ENCODE results near the gene FIZ1.

FIZ1 gene, protein sequence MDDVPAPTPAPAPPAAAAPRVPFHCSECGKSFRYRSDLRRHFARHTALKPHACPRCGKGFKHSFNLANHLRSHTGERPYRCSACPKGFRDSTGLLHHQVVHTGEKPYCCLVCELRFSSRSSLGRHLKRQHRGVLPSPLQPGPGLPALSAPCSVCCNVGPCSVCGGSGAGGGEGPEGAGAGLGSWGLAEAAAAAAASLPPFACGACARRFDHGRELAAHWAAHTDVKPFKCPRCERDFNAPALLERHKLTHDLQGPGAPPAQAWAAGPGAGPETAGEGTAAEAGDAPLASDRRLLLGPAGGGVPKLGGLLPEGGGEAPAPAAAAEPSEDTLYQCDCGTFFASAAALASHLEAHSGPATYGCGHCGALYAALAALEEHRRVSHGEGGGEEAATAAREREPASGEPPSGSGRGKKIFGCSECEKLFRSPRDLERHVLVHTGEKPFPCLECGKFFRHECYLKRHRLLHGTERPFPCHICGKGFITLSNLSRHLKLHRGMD

DNA sequence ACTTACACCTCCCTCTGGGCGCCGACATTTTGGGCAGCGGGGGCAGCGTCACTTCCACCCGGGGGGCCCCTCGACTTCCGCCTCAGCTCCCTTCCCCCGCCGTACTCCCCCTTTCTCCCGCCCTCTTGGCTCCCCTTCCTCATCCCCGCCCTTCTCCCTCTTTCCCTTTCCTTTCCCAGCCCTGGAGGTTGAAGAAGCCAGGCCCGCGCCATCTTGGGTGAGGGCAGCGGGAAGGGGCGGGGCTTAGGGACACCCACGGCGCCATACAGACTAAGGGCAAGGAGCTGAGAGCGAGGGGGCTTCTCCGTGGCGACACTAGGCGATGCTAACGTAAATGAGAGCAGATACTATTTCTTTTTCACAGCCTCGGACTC lies at the start of gene FIZ1:
FIZ1 (minus strand) TSS at position 50 of the 374 bp plus-strand sequence. CDS start 1,652 bp downstream, outside the sequence.
- peak; percentile 94 for DNase-seq (ENCODE audit: low read depth)

DNA sequence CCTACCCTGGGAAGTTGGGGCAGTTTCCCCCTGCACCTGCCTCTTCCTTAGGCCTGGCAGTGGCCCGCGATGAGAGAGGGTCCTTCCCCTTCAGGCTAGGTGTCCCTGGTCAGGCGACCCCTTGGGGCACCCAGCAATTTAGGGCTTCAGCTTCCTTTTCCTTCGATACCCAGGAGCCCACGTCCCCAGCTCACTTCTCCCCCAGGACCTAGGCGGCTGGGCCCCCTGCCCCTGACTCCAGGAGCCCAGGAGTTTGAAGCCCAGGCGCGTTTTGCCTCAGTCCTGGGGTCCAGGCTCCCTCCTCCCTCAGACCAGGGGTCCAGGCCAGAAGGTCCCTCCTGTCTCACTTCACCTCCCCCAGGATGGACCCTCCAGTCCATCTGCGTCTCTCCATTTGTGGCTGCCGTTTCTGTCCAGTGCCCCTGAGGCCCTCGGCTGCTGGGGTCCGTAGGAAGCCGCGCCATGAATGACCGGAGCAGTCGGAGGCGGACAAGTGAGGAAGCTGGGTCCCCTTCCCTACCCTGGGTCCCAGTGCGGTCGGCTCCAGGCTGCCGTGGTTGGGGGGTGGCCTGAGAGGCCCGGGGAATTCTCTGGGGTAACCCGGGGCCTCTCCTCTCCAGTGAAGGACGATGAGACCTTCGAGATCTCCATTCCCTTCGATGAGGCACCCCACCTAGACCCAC lies 49.4 kb upstream of the FIZ1 start:
- DNase-seq (ENCODE audit: low read depth) = no peak

DNA sequence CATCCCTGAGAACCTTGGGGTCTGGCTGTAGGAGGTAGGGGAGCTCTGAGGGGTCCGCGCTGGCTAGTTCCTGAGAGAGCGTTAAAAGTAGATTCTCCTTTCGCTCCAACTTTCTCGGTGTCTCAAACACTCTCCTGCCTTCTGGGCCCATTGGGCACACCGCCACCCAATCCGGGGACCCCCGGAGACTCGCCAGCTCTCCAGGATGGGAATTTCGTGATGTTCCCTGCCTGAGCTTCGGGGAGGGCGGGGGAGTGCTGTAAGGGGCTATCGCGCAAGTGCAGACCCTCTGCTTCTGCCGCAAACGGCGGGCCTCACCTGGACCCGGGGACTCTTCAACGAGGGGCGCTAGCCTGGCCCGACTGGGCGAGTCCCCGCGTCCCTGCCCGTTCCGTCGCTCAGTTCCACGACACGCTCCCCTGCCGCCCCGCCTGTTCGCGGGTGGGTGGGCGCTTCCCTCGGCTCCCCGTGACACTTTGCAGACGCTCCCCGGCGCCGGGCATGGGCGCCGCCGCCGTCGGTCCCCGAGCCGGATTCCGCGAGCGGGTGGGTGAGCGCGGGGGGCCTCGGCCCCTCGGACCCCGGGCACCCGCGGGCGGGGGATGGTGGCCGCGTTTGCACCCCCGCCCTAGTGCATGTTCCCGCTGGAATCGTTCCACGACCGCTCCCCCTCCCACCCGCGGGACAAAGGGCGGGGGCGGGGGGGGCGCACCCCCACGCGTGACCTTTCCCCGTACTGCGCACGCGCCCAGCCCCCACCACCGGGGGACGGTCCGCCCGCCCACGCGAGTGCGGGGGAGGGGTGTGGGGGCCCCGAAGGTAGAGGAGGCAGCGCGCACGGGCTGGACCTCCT lies 48.6 kb upstream of the FIZ1 start, which contains the start of gene CCDC106:
CCDC106 (plus strand) TSS at position 481 of the 853 bp plus-strand sequence. CDS start 835 bp downstream, outside the sequence.
- DNase-seq (ENCODE audit: low read depth) = peak; percentile 63

DNA sequence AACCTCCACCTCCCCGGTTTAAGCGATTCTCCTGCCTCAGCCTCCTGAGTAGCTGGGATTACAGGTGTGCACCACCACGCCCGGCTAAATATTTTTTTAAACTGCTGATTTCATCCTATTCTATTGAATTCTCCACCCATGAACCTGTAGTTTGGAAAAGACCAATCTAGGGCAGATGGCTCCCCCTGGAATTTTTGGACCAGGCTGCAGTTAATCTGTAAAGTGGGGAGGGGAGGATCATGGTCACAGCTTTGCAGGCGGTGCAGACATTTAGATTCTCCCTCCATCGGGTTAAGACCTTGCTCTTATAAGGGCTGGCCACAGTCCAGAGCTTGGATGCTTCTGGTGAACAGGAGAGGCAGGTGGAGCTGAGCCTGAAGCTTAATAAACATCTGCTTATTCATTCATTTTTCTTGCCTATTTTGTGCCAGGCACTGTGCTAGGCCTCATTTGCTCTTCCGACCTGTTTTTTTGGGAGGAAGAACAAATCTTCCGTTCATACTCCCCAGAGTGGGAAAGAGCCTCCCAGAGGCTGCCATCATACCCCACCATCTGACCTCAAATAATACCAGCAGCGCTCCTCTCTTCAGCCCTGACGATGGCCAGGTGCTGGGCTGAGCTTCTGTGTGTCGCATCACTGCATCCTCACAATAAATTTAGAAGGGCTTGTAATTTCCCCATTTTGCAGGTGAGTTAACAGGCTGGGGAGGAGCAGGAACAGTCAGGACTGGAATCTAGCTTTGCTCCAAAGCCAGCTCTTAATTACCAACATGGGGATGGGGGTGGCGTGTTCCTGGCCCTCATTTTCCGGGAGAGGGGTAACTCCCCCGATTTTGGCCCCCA lies 47.8 kb upstream of the FIZ1 start:
- no peak for DNase-seq (ENCODE audit: low read depth)

DNA sequence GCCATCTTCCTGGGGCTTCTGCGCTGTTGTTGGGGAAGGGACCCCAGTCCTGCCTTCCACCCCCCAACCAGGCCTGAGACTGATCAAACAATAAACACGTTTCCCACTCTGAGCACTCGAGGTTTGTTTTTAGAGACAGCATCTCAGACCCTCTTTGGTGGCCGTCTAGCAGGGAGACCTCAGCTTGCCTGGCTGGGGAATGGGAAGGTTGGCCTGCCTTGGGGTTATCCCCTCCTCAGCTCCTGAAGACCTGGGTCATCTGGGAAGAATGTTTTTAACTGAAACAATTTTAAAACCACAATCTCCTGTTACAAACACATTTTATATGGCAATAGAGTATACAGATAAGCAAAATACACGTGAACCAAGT lies 46.2 kb upstream of the FIZ1 start:
- no peak for DNase-seq (ENCODE audit: low read depth)

DNA sequence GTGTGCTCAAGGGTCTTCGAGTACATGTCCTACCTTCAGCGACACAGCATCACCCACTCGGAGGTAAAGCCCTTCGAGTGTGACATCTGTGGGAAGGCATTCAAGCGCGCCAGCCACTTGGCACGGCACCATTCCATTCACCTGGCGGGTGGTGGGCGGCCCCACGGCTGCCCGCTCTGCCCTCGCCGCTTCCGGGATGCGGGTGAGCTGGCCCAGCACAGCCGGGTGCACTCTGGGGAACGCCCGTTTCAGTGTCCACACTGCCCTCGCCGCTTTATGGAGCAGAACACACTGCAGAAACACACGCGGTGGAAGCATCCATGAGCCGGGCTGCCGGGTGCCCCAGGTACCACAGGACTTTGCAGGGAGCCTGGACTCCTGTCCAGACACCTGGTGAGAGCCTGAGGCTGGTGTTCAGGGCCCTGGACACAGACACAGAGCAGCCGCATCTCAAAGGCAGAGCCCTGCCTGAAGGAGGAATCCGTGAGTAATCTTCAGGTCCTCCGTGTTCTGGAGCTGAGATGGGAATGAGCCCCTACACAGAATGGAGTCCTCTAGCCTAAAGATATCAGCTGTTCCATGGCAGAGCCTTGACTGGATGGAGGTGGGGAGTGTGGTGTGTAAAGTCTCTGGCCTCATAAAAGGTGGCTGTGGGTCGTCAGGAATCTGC lies 45.7 kb upstream of the FIZ1 start:
- no peak for DNase-seq (ENCODE audit: low read depth)

DNA sequence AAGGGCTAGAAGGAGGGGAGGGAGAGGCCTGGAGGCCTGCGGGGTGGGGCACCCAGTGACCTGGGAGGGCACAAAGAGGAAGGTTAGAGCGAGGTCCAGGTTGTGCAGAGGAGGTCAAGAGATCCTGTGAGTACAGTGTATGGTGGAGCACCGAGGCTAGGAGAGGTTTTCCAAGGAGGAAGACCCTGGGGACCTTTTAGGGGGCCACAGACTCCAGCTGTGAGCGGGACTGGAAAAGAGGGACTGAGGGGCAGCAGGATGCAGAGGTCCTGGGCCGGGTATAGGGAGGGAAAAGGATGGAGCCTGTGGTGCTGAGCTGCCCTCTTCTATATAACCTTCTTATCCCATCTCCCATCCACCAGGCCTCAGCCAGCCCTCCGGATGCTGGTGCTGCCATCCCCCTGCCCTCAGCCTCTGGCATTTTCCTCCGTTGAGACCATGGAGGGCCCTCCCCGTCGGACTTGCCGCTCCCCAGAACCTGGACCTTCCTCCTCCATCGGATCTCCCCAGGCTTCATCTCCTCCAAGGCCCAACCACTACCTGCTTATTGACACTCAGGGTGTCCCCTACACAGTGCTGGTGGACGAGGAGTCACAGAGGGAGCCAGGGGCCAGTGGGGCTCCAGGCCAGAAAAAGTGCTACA lies 45.0 kb upstream of the FIZ1 start:
- DNase-seq (ENCODE audit: low read depth) = no peak

DNA sequence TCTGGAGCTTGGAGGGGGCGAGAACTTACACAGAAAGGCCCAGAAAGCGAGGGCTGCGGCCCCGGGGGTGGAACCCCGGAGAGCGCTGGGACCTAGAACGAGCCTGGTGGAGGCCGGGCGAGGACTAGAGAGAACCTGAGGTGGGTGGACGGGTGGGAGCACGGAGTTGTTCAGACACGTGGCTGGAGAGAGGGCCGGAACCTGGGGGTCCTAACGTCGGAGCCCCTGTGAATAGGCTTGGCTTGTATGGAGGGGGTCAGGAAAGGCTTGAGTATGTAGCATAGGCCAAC lies 44.5 kb upstream of the FIZ1 start:
- DNase-seq (ENCODE audit: low read depth) = no peak

DNA sequence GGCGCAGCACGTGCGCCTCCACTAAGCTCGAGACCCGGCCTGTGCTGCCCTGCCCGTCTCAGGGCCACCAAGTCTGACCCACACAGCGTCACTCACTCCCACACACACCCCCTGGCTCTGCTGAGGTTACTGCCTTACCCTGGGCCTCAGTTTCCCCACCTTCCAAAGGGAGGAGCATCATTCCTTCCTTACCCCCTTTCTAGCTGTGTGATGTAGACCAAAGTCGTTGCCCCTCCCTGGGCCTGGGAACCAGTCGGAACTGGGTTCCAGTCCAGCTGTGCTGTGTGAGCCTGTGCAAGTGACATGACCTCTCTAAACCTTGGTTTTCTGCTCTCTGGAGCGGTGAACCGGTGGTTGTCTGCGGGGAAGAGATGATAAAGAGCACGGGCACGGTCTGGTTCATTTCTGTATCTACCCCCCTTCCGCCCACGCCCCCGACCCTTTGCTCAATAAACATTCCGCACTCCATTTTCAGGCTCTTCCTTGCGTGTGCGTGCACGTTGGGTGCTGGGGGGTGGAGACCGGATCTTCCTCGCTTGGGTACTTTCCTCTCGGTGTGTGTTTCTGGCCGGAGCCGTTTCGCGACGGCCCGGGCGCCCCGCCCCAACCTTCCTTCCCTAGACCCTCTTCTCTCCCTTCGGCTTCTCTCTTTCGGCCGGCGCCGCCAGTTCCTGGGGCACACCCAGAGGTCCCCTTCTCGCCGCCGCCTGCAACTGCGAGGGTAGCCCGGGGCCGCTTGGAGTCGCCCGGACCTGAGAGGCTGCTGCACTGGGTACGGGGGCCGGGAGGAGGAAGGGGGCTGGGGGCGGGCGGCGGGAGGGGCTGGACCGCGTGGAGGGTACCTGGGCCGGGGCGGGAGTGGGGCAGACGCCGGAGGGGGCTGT lies 43.9 kb upstream of the FIZ1 start, which contains the start of gene ZNF581:
ZNF581 (plus strand) TSS at position 647 of the 884 bp plus-strand sequence. CDS start 923 bp downstream, outside the sequence.
- DNase-seq (ENCODE audit: low read depth) = peak; percentile 69

DNA sequence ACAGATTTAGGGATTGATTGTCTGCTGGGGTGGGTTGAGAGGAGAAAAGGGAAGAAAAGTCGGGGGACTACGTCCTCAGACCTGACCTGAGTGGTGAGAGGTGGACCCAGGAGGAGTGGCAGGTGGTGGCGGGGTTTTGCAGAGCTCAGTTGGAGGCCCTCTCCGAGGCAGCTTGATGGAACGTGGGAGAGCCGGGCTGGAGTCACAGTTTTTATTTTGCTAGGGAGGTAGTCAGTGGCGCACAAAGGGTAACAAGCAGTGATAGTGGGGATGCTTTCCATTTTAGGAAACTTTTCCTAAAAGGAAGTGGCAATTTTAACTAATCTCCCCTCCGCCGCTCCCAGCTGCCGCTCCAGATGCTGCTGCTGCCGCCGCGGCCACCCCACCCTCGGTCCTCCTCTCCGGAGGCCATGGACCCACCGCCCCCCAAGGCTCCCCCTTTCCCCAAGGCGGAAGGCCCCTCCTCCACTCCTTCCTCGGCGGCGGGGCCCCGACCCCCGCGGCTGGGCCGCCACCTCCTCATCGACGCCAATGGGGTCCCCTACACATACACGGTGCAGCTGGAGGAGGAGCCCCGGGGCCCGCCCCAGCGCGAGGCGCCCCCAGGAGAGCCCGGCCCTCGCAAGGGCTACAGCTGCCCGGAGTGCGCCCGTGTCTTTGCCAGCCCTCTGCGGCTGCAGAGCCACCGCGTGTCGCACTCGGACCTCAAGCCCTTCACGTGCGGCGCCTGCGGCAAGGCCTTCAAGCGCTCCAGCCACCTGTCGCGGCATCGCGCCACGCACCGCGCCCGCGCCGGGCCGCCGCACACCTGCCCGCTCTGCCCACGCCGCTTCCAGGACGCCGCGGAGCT lies 43.1 kb upstream of the FIZ1 start:
- no peak for DNase-seq (ENCODE audit: low read depth)

DNA sequence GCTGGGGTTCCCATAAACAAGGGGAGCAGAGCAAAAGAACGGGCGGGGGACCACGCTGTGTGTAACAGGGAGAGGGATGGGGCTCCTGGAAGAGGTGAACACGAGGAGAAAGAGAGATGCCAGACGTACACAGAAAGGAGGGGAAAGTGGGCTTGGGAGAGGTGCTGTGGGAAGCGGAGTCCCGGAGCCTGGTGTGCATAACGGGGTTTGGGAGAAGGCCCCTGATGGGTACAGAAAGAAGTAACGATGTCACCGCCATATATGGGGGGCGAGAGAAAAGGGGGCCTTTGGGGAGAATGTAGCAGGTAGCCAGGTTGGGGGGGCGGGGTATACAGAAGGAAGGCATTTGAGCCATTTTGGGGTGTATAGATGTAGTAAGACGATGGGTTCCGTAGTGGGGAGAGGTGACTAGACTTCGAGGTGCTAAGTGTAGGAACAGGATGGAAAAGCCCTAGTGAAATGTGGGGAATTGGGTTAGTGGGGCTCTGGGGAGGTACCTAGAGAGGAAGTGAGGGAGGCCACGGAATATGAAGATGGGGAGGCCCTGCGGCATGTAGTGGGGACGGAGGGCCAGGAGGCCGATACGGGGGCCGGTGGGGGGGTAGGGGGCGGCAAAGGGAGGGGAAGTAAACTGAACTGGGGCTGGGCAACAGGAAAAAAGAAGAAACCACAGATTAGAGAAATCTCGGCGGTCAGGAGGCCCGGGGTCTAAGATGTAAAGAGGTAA lies 42.3 kb upstream of the FIZ1 start:
- DNase-seq (ENCODE audit: low read depth) = no peak

DNA sequence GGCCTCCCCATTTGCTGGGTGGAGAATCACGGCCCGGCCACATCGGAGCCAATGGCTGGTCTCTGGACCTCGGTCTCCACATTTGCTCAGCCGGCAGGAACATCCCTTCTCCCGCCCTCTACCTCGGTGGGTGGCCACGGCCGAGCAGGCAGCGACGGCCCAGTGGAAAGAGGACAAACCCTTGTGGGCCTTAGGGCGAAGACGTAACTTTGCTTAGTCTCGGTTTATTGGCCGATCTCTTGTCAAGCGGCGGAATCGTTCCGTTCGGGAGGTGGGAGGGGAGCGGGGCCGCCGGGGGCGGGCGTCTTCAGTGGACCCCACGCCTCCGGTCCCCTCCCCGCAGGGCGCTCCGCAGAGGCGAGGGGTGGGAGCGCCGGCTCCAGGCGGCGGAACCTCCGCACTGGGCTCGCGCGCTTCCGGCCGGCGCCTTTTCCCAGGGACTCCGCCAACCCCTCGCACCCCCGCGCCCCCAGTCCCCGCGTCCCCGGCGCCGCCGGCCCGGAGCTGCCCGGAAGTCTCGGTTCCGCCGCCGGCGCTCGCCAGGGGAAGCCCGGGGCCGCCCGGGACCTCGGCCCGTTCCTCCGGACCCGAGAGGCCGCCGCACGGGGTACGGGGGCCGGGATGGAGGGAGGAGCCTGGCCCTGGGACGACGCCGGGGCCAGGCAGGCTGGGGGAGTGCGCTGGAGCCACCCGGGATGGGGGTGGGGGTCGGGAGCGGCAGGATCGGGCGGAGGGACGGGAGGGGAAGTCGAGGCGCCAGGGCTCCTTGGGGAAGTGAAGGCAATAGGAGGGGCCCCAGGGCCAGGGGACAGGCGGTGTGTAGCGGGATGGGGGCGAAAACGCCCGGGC lies 41.5 kb upstream of the FIZ1 start, which contains the start of gene ZNF580:
ZNF580 (plus strand) TSS at position 426 of the 849 bp plus-strand sequence. CDS start 1,507 bp downstream, outside the sequence.
- peak; percentile 56 for DNase-seq (ENCODE audit: low read depth)

DNA sequence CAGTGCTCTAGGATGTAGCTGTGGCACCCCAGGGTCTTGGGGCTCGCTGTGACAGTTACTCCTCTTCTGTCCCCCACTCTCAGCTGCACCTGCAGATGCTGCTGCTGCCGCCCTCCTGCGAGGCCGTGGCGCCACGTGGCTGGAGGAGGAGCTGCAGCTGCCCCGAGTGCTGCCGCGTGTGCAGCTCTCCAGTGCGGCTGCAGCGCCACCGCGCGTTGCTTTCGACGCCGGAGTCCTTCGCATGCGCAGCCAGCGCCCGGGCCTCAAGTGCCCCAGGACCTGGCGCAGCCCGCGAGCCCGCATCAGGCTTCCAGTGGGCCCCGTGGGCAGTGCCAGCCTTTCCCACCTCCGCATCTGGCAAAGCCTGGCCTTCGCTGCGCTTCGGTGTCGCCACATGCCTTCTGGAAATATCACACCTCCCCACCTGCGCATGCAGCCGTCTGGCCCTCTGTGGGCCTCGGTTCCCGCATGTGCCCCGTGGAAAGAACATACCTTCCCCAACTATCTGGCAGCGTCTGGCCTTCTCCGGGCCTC lies 40.8 kb upstream of the FIZ1 start:
- DNase-seq (ENCODE audit: low read depth) = peak; percentile 69

DNA sequence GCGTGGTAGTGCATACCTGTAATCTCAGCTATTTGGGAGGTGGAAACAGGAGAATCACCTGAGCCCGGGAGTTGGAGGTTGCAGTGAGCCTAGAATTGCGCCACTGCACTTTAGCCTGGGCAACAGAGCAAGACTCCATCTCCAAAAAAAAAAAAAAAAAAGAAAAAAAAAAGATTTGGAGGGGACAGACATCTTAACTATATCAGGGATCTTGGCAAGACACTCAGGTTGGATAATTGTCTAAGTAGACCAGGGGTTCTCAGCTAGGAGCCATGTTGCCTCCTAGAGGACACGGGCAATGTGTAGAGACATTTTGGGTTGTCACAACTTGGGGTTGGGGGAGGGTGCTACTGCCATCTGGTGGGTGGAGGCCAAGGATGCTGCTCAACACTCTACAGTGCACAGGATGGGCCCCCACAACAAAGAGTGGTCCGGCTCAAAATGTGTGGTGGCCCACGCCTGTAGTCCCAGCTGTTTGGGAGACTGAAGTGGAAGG lies 39.6 kb upstream of the FIZ1 start:
- DNase-seq (ENCODE audit: low read depth) = peak; percentile 36

DNA sequence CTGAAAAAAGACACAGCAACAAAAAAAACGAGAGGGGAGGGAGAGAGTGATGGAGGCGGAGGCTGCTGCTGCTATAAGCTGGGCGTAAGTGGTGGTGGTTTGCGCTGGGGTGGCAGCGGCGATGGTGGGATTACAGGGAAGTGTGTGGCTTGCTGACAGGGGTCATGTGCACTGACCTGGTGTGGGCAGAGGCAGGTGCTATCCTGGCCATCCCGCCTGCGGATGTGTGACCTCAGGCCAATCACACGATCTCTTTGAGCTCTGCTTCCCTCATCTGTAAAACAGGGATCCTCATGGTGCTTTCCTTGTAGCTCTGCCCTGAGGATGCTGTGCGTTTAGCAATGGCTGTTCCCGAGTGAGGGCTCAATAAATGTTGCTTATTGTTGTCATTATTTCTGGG lies 38.2 kb upstream of the FIZ1 start:
- no peak for DNase-seq (ENCODE audit: low read depth)

DNA sequence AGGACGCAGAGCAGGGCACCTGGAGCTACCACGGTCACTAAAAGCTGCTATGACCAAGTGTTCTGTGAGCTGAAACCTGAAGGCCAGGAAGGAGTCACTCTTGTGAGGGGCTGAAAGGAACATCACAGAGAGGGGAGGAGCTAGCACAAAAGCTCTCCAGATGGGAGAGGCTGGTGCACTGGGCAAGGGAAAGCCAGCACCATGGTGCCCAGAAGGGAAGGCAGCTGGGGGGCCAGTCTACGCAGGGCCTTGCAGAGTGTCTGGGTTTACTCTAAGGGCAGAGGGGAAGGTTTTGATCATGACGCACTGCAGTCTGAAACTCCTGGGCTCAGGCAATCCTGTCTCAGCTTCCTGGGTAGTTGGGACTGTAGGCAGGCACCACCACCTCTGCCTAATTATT lies 37.4 kb upstream of the FIZ1 start:
- no peak for DNase-seq (ENCODE audit: low read depth)

Measured in stimulated activated CD4-positive, alpha-beta T cell treated with anti-CD3 and anti-CD28 coated beads, Interleukin-2, amount 100 ng/mL, for 4 hours (primary cell).